ENCODE data around the gene LRRC47. TPM values are rescaled to one million over a fixed set of nuclear protein-coding genes. Genes with fewer than 3 reads are reported as not detected.
"Not testable (repeated sequence)": the region's sequence is repeated elsewhere in the genome, so short reads cannot be mapped to it uniquely, and the experiment has no call there.

The LRRC47 gene
- total RNA-seq, 1 experiment from 2014 or later, result 24.6 TPM

DNA sequence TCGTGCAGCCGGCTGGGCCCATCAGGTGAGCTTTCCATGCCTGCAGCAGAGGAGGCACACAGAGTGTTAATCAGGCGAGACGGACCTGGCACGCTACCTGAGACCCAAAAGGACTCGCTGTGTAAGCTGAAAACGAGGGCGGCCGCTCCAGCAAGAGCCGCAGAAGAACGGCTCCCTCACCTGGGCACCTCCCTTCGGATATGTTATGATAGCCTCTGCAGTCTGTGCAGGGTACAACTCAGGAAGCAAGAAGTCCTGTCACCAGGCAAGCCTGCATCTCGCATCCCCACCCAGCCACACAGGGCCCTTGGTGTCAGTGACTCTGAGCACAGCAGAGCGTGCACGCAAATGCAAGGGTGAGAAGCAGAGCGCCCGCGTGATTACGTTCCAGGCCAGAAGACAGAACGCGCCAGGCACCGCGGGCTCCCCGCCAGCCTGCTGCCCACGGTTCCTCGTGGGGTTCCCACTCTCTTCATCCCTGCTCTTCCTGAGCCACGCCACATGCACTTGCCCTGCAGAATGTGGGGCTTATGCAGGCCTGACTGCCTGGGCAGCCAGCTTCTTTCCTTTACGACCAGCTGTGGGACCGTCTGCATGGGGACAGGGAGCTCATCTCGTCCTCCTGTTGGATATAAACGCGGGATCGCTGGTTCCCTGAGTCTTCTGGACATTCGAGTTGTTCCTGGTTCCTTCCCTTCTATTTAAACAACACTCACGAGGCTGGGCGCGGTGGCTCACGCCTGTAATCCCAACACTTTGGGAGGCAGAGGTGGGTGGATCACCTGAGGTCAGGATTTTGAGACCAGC lies 20.2 kb upstream of the LRRC47 start:
- DNase-seq (ENCODE audit: extremely low read depth, low read depth), result no peak

DNA sequence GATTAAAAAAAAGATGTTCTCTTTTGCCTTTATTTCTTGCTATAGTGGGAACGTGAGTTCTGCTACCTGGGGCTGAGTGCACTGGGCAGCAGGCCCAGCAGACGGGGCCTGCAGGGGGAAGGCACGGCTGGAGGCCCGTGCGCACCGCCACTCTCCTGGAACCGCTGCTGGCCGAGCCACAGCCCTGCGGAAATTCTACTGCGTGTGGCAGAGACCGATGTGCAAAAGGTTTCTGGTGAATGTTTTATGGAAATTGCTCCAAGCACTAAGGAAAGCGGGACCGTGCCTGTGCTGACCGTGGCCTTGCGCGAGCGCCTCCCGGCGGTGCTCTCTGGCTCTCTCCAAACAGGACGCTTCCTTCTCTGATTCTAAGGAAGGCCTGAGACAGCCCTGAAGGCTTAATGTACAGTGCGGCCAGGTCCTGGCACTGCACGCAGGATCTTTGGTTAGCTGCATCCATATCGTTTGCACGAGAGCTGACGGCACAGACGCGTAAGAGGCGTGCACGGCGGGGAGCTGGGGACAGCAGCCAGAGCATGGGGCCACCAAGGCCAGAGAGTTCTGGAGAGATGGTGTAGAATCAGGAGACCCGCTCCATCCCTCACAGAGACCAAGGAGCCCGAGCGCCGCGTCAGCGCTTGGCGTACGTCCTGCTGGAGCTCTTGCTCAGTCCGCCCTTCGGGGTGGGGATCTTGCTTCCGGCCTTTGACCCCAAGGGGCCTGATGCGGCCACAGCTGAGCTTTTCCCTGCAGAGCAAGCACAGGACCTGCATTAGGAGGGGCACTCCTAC lies 18.7 kb upstream of the LRRC47 start:
- DNase-seq (ENCODE audit: extremely low read depth, low read depth), result no peak

DNA sequence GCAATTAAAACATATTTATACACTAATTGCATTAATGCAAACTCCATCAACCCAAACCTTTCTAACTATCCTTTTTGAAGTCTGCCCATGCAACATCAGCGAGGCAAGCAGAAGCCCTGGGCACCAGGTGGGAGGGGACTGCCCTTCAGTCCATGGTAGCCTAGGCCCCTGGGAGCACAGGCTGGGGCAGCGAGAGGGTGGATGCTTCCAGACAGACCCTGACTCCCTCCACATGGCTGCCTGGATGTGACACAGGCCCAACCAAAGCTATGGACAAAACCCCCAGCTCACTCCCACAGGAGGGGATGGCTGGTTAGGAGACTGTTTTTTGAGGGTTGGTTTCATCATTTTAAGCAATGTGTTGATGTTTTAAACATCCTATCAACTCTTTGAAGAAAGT lies 17.8 kb upstream of the LRRC47 start:
- no peak for DNase-seq (ENCODE audit: extremely low read depth, low read depth)

DNA sequence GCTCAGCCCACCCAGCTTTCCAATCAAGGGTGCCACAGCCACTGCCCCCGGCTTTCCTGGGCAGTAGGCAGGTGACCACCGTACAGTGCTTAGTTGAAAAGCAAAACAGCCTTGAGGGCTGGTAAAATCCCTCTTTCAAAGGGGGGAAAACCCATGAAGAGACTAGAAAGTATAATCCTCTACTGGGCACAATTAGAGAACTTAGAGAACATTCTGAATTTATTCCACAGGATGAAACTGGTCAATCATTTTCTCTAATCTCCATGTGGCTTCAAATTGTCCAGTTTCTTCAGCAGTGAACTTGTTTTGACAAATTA lies 15.3 kb upstream of the LRRC47 start:
- no peak for DNase-seq (ENCODE audit: extremely low read depth, low read depth)

DNA sequence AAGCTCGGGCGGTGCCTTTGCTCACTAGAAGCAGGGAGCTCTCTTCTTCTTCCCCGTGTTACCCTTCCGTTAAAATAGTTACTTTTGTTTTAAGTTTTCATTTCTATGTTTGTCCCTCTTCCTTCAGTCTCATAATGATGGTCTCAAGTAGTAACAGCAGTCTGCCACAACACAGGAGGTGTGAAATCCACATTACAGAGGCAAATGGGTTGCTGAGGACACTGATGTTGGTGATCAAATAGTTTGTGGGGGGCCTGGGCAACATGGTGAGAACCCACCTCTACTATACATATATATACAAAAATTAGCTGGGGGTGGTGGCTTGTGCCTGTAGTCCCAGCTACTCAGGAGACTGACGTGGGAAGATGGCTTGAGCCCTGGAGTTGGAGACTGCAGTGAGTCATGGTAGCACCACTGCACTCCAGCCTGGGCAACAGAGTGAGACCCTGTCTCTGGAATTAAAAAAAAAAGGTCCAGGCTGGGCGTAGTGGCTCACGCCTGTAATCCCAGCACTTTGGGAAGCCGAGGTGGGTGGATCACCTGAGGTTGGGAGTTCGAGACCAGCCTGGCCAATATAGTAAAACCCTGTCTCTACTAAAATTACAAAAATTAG lies 14.0 kb upstream of the LRRC47 start:
- DNase-seq (ENCODE audit: extremely low read depth, low read depth), result not testable (repeated sequence)

DNA sequence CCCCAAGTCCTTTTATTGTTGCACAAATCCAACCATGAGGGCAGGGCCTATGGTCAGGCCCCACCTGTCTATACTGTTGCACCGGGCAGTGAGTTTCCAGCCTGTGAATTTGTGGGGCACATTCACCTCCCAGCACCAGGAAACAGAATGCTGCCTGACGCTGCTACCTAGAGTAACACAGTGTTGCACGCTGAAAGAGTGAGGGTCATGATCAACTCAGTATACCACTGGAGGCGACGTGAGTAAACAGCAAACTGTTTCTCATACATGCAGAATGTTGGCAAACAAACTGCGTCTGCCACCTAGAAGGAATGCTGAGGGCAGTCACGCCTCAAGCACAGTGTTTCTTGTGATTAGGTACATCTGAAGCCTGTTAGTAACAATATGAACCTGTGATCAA lies 13.4 kb upstream of the LRRC47 start:
- DNase-seq (ENCODE audit: extremely low read depth, low read depth), result no peak

DNA sequence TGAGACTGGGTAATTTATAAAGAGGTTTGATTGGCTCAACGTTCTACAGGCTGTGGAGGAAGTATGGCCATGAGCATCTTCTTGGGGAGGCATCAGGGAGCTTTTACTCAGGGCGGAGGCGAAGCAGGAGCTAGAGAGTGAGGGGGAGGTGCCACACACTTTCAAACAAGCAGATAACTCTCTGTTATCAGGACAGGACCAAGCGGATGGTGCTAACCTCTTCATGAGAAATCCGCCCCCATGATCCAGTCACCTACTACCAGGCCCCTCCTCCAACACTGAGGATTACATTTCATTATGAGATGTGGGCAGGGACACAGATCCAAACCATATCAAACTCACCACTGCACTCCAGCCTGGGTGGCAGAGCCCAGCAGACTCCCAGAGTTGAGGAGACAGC lies 11.5 kb upstream of the LRRC47 start:
- no peak for DNase-seq (ENCODE audit: extremely low read depth, low read depth)

DNA sequence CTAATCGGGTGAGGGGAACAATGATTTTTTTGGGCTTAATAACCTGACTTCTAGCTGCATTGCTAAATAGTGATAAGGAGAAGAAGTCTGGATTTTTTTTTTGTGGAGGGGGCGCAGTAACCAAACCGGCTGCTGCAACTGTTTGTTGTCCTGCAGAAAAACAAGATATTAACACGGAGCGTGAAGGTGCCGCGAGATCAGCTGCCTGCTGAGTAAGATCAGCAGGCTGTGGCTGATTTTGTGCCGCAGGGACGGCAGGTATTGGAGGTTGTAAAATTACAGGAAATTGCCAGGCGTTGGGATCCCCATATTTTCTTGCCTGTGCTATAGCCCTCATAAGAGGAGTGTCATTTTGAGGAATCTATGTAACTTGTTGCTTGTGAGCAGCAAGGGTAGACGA lies 8.7 kb upstream of the LRRC47 start:
- no peak for DNase-seq (ENCODE audit: extremely low read depth, low read depth)

DNA sequence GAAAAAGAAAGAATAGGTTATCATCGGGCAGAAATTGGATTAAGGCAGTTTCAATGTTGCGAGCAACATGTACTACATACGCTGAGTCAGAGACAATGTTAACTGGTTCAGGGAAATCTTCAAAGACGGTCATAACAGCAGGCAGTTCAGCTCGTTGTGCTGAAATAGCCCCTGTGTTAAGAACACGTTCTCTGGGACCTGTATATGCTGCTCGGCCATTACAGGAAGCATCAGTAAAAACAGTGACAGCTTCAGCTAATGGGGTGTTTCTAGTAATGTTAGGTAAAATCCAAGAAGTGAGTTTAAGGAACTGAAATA lies 8.3 kb upstream of the LRRC47 start:
- not testable (repeated sequence) for DNase-seq (ENCODE audit: extremely low read depth, low read depth)

DNA sequence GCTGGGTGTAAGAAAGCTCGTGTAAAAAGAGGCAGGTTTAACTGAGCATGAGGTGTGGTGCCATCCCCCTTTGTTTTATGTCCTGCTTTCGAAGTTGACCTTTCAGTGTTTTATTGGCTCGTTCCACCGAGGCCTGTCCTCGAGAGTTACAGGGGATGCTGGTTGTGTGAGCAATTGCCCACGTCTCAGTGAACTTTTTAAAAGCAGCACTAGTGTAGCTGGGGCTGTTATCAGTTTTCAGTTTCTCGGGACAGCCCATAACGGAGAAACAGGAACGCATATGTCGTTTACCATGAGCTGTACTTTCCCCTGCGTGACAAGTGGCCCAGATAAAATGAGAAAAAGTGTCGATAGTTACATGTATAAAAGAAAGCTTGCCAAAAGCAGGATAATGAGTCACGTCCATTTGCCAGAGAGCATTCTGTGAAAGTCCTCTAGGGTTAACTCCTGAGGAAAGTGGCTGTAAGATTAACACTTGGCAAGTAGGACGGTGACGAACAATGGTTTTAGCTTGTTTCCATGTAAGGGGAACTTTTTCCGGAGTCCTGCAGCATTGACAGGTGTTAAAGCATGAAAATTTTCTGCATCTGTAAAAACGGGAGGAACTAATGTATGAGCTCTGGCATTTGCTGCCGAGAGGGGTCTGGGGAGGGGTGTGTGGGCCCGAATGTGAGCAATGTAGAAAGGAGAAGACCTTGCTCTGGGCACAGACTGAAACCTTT lies 7.8 kb upstream of the LRRC47 start:
- DNase-seq (ENCODE audit: extremely low read depth, low read depth), result no peak

DNA sequence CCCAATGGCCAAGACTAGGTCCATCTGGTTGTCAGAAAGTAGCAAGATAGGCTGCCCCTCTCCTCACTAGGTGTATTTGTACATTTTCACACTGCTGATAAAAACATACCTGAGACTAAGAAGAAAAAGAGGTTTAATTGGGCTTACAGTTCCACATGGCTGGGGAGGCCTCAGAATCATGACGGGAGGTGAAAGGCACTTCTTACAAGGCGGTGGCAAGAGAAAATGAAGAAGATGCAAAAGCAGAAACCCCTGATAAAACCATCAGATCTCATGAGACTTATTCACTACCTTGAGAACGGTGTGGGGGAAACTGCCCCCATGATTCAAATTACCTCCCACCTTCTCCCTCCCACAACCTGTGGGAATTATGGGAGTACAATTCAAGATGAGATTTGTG lies 4.5 kb upstream of the LRRC47 start:
- DNase-seq (ENCODE audit: extremely low read depth, low read depth), result not testable (repeated sequence)

DNA sequence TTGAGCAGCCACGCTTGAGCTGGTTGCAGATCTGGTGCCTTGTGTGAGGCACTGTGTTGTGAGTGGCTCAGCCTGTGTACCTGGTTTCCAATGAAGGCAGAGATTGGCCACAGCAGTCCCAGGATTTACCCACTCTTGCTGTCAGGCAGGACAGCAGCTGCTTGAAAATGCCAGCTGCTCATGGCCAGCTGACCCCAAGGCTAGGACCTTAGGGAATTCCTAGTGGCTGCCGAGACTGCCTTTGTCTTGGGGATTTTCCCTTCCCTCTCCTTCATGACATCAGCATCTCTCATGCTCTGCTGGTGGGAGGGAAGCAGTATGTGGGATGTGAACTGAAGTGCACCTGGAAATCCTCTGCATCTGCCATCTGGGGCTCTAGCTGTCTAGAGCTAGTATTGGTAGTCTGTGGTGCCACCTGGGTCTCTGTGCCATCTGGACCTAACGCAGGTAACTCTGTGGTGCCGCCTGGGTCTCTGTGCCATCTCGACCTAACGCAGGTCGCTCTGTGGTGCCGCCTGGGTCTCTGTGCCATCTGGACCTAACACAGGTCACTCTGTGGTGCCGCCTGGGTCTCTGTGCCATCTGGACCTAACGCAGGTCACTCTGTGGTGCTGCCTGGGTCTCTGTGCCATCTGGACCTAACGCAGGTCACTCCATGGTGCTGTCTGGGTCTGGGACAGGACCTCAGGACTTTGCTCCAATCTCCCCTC lies 3.8 kb upstream of the LRRC47 start:
- no peak for DNase-seq (ENCODE audit: extremely low read depth, low read depth)

DNA sequence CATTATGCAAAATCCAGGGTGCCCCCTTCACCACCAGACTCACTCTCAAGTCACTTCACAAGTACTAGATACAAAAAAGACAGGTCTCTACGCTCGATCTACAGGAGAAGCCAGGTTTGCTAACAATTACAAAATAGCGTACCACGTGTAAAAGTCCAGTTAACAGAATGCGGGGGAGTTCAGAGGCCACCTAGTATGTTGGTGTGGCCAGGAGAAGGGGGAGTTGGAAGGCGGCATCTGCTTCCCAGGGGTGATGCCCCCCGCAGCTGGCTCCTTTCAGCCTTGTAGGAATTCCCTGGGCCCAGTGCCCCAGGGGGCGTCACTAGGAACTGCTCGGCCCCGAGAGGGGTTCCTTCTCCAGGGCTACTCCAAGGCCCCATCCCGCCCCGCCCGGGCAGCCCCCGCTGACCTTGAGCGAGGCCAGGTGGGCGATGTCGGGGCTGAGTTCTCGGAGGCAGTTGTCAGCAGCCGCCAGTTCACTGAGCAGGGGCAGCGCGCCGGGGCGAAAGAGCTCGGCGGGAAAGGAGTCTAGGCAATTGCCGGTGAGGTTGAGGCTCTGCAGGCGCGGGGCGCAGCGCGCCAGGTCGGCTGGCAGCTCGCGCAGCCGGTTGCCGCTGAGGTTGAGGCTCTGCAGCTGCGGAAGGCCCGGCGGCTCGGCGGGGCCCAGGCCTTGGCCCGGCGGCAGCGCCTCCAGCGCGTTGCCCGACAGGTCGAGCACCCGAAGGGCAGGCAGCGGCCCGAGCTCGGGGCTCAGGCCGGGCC lies 664 bp downstream of the LRRC47 start:
- DNase-seq (ENCODE audit: extremely low read depth, low read depth), result no peak

DNA sequence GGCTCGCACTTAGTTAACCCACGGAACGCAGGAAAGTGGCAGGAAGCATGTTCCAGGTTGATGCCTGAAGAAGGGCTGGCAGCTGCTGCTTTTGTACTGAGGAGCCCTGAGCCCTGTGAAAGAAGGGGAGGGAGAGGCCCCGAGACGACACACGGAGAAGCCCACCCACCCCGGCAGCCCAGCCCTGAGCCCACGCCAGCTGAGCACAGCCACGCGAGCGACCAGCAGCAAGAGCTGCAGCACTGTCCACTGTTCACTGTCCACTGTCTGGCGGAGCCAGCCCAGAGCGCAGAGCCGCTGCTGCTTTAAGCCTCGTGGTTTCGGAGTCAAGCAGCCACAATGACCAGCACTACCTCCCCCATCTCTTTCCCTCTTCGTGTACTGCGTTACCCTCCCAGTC lies 5.3 kb downstream of the LRRC47 start:
- no peak for DNase-seq (ENCODE audit: extremely low read depth, low read depth)

DNA sequence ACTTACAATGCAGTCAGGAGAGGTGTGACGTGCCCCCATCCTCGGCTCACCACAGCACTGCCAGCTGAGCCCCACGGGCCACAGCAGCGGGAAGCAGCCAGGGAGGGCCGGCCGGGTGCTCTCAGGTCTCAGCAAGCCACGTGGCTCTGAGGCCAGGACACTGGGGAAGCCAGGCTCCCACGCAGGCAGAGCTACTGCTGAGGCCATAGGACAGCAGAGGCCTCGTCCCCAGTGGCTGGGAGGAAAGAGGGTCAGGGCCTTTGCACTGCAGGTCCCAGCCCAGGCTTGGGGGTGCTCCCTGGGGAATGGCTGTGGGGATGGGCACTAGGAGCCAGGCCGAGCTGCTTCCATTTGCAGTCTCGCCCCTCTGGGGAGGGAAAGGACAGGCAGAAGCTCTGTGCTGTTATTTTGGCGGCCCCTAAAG lies 5.8 kb downstream of the LRRC47 start:
- no peak for DNase-seq (ENCODE audit: extremely low read depth, low read depth)

DNA sequence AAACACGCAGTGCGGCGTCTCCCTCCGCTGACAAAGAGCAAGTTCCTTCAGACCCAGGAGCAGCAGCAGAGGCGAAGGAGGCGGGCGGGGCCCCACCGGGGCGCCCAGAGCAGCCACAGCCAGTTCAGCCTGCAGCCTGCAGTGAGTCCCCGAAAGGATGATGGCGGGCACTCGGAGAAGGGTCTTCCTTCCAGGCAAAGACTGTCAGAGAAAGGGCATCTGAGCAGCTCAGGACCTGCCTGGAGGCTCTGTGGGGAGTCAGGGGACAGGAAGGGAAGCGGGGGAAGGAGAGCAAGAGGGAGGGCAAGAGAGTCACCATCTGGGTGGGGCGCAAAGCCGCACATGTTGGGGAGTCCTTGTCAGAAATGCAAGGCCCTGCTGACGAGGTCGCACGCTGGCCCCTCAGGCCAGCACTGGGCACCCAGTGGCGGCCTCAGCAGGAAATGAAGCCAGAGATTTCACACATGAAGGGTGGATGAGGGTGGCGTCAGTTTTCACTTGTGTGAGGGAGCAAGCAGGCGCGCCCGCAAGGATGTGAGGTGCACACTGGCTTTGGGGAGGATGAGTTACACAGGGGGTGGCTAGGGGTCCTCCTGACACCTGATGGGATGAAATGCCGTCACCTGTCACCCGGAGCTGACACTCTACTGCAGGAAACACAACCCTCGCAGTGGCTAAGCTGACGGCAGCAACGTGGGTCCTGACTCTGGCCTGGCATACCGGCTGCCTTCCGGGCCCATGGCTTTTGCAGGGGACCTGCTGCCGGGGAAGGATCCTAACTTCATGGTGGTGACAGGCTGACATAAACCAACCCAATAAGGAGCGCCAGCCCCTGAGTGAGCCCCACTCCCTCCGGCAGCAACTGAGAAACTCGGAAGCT lies 6.6 kb downstream of the LRRC47 start:
- no peak for DNase-seq (ENCODE audit: extremely low read depth, low read depth)

DNA sequence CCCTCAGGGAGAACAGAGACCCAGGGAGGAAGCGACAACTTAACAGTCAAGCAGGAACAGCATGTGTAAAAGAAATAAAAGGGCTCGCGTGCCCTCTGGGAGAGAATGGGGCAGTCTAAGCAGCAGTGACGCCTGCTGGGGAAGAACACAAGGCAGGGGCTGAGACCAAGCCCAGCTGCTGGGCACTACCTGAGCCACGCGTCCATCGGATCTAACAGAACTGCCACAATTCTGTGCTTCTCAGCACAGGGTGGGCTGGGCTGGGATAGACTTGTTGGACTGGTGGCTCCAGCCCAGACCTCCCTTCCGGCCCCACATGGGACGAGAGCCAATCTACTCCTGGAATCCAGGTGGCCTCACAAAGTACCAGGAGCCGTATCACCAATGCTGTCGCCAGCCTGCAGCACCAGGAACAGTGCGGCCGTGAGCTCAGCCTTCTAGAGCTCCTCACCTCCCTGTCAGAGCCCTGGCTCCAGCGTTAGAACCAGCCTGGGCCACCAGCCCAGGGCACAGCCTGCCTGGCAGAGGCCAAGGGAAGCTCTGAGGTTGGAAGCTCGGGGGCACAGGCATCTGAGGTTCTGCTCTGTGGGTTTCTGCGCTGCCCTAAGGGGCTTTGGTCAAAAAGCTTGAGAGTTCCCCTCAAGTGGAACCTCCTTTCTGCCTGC lies 7.4 kb downstream of the LRRC47 start:
- DNase-seq (ENCODE audit: extremely low read depth, low read depth), result no peak

Data from NCI-H460 (cell line).